ENCODE data around the gene WDR62. TPM values are rescaled to one million over a fixed set of nuclear protein-coding genes. Genes with fewer than 3 reads are reported as not detected.

WDR62 gene
- total RNA-seq = under 1 TPM; 0.12 to 0.47 (median 0.26) TPM
- under 1 TPM; 0.42 to 0.49 TPM for polyA plus RNA-seq

DNA sequence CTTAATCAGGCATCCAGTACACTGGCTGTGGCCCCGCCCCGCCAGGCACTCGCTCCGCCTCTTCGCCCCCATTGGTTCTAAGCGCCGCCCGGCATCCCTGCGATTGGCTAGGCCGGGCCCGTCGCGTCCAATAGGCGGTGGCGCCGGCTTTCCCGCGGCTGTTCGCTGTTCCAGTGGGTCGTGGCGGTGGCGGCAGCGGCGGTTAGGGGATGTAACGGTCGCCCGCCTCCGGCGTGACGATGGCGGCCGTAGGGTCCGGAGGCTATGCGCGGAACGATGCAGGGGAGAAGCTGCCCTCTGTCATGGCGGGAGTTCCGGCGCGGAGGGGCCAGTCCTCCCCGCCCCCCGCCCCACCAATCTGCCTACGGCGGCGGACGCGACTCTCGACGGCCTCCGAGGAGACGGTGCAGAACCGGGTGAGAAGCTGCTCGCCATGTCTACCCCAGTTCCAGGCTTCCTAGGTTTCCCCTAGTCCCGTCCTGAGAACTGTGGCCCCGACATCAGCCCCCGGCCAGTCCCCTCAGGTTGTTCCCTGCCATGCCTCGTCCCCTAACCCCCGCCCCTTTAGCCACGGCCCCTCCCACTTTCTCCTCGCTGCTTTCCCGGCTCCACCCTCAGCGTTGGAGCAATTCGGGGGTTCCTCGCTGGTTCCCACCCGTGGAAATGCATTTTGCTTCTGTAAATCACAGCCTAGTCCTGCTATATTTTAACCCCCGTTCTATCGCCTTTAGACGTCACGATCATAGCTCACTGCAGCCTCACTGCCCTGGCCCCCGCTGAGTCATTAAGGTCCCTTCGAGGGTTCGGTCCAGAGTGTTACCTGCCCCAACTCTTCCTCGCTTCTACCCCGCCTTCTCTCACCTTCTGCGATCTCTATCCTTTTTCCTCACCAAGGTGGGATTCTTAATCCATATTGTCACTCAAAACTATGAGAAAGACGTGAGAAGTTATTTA lies at the start of gene WDR62:
Gene WDR62 (plus strand): TSS at position 165 of the 954 bp plus-strand sequence. CDS start 75 bp downstream, at position 240.
- FAIRE-seq (no peak), ATAC-seq (peak; percentile 82 to 91 (median 86)), DNase-seq (peak; percentile 89 to 97 (median 94))
- Histone ChIP-seq H3K36me3 (no peaks in the 10 kb centered on the region), H3K4me3 (peak within 1 kb of the TSS; percentile 38 to 67 (median 56)), H3K4me1 (peaks cover 0 to 5% (median 4%) of the 10 kb centered on the region in 3 donors), H3K27ac (peak within 1 kb of the TSS; percentile 80 to 96 (median 92)), H3K9me3 (no peaks in the 10 kb centered on the region), H3K27me3 (no peaks in the 10 kb centered on the region)
- intact Hi-C loops (cut with DNase I) = no loop called here
- WGBS, 2 donors = 1% methylated on average over 68 to 76 of the region's 76 CpGs
- TF ChIP-seq, protein P1, sequence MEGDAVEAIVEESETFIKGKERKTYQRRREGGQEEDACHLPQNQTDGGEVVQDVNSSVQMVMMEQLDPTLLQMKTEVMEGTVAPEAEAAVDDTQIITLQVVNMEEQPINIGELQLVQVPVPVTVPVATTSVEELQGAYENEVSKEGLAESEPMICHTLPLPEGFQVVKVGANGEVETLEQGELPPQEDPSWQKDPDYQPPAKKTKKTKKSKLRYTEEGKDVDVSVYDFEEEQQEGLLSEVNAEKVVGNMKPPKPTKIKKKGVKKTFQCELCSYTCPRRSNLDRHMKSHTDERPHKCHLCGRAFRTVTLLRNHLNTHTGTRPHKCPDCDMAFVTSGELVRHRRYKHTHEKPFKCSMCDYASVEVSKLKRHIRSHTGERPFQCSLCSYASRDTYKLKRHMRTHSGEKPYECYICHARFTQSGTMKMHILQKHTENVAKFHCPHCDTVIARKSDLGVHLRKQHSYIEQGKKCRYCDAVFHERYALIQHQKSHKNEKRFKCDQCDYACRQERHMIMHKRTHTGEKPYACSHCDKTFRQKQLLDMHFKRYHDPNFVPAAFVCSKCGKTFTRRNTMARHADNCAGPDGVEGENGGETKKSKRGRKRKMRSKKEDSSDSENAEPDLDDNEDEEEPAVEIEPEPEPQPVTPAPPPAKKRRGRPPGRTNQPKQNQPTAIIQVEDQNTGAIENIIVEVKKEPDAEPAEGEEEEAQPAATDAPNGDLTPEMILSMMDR (IDR thresholded peaks at IDR 0.05) = no peak

DNA sequence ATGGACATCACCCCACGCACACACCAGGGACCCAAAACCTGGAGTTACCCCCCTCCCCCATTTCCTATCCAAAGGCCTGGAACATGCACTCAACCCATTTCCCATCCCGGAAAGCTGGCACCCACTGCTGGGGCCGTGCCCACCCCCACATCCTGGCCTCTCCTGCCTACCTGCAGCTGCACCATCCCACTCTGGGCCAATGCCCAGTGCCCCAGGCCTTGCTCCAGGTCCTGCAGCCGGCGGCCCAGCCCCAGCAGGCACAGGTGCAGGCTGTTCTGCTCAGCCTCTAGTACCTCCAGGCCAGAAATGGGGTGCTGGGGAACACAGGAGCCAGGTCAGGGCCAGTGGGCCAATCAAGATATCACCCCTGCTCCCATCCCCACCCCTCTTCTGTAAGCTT lies 47.7 kb upstream of the WDR62 start:
- Histone ChIP-seq H3K36me3 (no peaks in the 10 kb centered on the region), H3K4me3 (no peak overlapping the region), H3K27ac (no peak overlapping the region), H3K9me3 (no peaks in the 10 kb centered on the region), H3K4me1 (peaks cover 0 to 4% (median 0%) of the 10 kb centered on the region in 3 donors), H3K27me3 (no peaks in the 10 kb centered on the region)
- ATAC-seq (no peak), DNase-seq (no peak), FAIRE-seq (no peak)
- WGBS, 2 donors = 54 to 76% methylated on average over 5 of the region's 5 CpGs
- TF ChIP-seq, protein P1 (IDR thresholded peaks at IDR 0.05) = no peak
- intact Hi-C loops (cut with DNase I) = no loop called here

DNA sequence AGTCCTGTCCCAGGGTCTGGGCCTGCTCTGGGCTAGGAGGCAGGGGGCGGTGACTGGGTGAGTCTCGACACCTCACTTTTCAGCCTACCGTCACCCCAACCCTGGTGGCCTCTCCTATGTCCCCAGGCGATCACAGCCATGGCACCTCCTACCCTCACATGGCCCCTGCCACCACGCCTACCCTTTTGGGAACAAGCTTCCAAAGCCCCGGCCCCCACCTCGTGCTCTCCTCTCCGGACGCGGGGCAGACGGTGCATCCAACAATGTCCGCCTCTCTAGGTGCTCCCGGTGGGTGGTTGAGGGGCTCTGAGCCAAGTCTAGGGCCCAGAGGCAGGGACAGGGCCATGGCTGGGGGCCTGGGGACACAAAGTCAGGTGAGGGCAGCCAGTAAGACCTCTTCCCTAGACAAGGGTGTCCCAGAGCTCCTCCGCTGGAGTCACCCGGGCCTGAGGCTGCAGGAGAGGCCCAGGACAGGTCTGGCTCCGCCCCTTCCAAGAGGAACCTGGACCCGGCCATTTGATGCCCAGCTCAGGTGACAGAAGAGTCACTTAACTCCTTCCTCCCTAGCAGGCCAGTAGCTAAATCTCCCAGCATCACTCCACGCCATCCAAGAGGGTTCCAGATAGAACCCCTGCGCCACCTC lies 46.2 kb upstream of the WDR62 start, which contains the start of gene SYNE4:
Gene SYNE4 (minus strand): TSS at position 478 of the 643 bp plus-strand sequence. CDS start 132 bp downstream, at position 346.
- peak within 1 kb of the TSS; percentile 25 to 55 (median 47) for H3K27ac ChIP-seq
- no peaks in the 10 kb centered on the region for H3K27me3 ChIP-seq
- DNase-seq (peak; percentile 74 to 90 (median 78)), FAIRE-seq (no peak), ATAC-seq (peak; percentile 83 to 91 (median 88))
- H3K9me3 ChIP-seq = no peaks in the 10 kb centered on the region
- peak within 1 kb of the TSS; percentile 6 to 45 (median 29) for H3K4me3 ChIP-seq
- H3K36me3 ChIP-seq = no peaks in the 10 kb centered on the region
- 12 to 18% methylated on average over 19 of the region's 19 CpGs for whole genome bisulfite sequencing, 2 donors
- TF ChIP-seq, protein P1 (IDR thresholded peaks at IDR 0.05) = no peak
- H3K4me1 ChIP-seq = peaks cover 0 to 4% (median 3%) of the 10 kb centered on the region in 3 donors
- intact Hi-C loops (cut with DNase I) = no loop called here

DNA sequence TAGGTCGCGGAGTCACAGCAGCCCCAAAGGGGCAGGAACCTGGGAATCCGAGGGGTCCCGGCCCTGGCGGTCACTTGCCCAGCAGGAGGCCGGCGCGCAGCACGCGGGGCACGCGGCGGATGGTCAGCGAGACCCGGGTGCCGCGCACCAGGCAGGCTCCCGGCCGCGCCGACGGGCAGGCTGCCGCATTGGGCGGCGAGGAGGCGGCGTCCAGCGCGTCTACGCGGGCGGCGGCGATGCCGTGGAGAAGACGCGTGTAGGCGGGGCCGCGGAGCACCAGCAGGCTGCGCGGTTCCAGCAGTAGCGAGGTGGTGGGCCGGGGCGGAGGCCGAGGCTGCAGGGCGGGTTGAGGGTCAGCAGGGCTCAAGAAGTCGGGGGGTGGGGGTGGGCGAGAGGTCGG lies 45.5 kb upstream of the WDR62 start:
- DNase-seq = peak in 5 of 6 donors; percentile 58 to 89 (median 76)
- H3K36me3 ChIP-seq = no peaks in the 10 kb centered on the region
- H3K4me3 ChIP-seq = peak overlapping the region in 3 of 4 donors; percentile 18 to 45 (median 40)
- FAIRE-seq = no peak
- ATAC-seq = peak; percentile 58 to 72 (median 63)
- H3K27ac ChIP-seq = peak overlapping the region in 3 of 4 donors; percentile 22 to 55 (median 50)
- intact Hi-C loops (cut with DNase I) = no loop called here
- 0 to 1% methylated on average over 37 to 50 of the region's 50 CpGs for WGBS, 2 donors
- no peaks in the 10 kb centered on the region for H3K9me3 ChIP-seq
- TF ChIP-seq, protein P1 (IDR thresholded peaks at IDR 0.05) = no peak
- peaks cover 0 to 4% (median 4%) of the 10 kb centered on the region in 3 donors for H3K4me1 ChIP-seq
- no peaks in the 10 kb centered on the region for H3K27me3 ChIP-seq

Measured in pancreas (tissue), 10 donors.